IMR-90 (cell line): ENCODE results near the gene C3AR1. TPM values are rescaled to one million over a fixed set of nuclear protein-coding genes. Genes with fewer than 3 reads are reported as not detected.

Source experiments
- ATAC-seq: fragments of 200-7000 bp; cut with Tn5 transposase; 2 replicates; pipeline ENCODE4 v1.9.1; 2020; ENCODE audit warnings: low read depth, mild to moderate bottlenecking, moderate library complexity
- BruUV-seq: library from RNA; stranded (reverse); fragments of 400-500 nt; replicated peaks from 2 replicates; lab custom pipeline; 2021; lab: Mats Ljungman, UMichigan
- CTCF ChIA-PET: fragments of 300-600 bp; formaldehyde crosslinking; extraction: SDS; loops from one replicate; lab custom pipeline; 2021; ENCODE audit warnings: antibody characterized with exemption; lab: Yijun Ruan, JAX
- POLR2A ChIA-PET: fragments of 300-600 bp; sonication (Branson Sonifier 250); formaldehyde crosslinking; loops from one replicate; lab custom pipeline; 2022; ENCODE audit warnings: antibody characterized with exemption; ENCODE audit not compliant: unreplicated experiment; lab: Charles Lee
- DNase-seq: peaks from one replicate; pipeline ENCODE4 v3.0.0; 2013
- H2AFZ ChIP-seq: replicated peaks from 2 replicates; pipeline ENCODE3; 2013; ENCODE audit warnings: low read length, mild to moderate bottlenecking; ENCODE audit not compliant: poor library complexity
- H2AK5ac ChIP-seq: 2 replicates; pipeline ENCODE4 v1.6.1; 2013; ENCODE audit warnings: low read depth, low read length, inconsistent platforms
- H2AK9ac ChIP-seq: replicated peaks from 2 replicates; pipeline ENCODE3; 2013; ENCODE audit warnings: mild to moderate bottlenecking, low read depth, low read length, moderate library complexity; ENCODE audit not compliant: poor library complexity
- H2BK120ac ChIP-seq: 2 replicates; pipeline ENCODE4 v1.6.1; 2013; ENCODE audit warnings: low read depth, low read length, inconsistent platforms
- H2BK15ac ChIP-seq: 3 replicates; pipeline ENCODE4 v1.6.1; 2013; ENCODE audit warnings: low read depth, low read length, inconsistent platforms
- H2BK20ac ChIP-seq: 2 replicates; pipeline ENCODE4 v1.6.1; 2013; ENCODE audit warnings: low read depth, mild to moderate bottlenecking, inconsistent platforms, low read length, moderate library complexity
- H2BK5ac ChIP-seq: 2 replicates; pipeline ENCODE4 v1.6.1; 2013; ENCODE audit warnings: mild to moderate bottlenecking, low read depth, low read length, inconsistent platforms; ENCODE audit not compliant: poor library complexity, severe bottlenecking
- H3K14ac ChIP-seq: replicated peaks from 2 replicates; pipeline ENCODE4 v1.6.1; 2013; ENCODE audit warnings: low read depth, low read length, inconsistent platforms
- H3K18ac ChIP-seq: 2 replicates; pipeline ENCODE4 v1.6.1; 2013; ENCODE audit warnings: low read depth, low read length, control low read depth
- H3K23ac ChIP-seq: 2 replicates; pipeline ENCODE4 v1.6.1; 2013; ENCODE audit warnings: low read depth, low read length, inconsistent platforms
- H3K27ac ChIP-seq: 2 replicates; pipeline ENCODE4 v1.5.1; 2013; ENCODE audit warnings: mild to moderate bottlenecking, control low read depth, low read length; ENCODE audit not compliant: insufficient read depth
- H3K27me3 ChIP-seq: 2 replicates; pipeline ENCODE4 v1.6.1; 2013; ENCODE audit warnings: low read length; ENCODE audit not compliant: control insufficient read depth, insufficient read depth
- H3K36me3 ChIP-seq: 2 replicates; pipeline ENCODE4 v1.6.1; 2013; ENCODE audit warnings: low read length, mixed read lengths; ENCODE audit not compliant: control insufficient read depth, insufficient read depth
- H3K4ac ChIP-seq: 2 replicates; pipeline ENCODE4 v1.6.1; 2013; ENCODE audit warnings: low read depth, low read length, inconsistent platforms
- H3K4me1 ChIP-seq: 2 replicates; pipeline ENCODE4 v1.6.1; 2013; ENCODE audit warnings: low read length, mixed read lengths; ENCODE audit not compliant: control insufficient read depth, insufficient read depth
- H3K4me2 ChIP-seq: 2 replicates; pipeline ENCODE4 v1.6.1; 2013; ENCODE audit warnings: low read depth, mild to moderate bottlenecking, control low read depth, low read length, moderate library complexity
- H3K4me3 ChIP-seq: 2 replicates; pipeline ENCODE4 v1.5.1; 2013; ENCODE audit warnings: low read depth, mild to moderate bottlenecking, control low read depth, low read length, moderate library complexity; ENCODE audit not compliant: insufficient read depth
- H3K56ac ChIP-seq: 2 replicates; pipeline ENCODE4 v1.6.1; 2013; ENCODE audit warnings: low read length, inconsistent platforms; ENCODE audit not compliant: insufficient read depth; ENCODE audit errors: extremely low read depth
- H3K79me1 ChIP-seq, 2 experiments: 2 replicates each; pipeline ENCODE4 v1.6.1; 2013; ENCODE audit warnings: low read length in 2 of 2, inconsistent platforms in 1 of 2, low read depth in 1 of 2
- H3K9ac ChIP-seq: 2 replicates; pipeline ENCODE4 v1.6.1; 2013; ENCODE audit warnings: low read depth, low read length, control low read depth
- H3K9me1 ChIP-seq: 2 replicates; pipeline ENCODE4 v1.6.1; 2013; ENCODE audit warnings: low read length, inconsistent platforms; ENCODE audit not compliant: insufficient read depth
- H3K9me3 ChIP-seq: 2 replicates; pipeline ENCODE4 v1.6.1; 2013; ENCODE audit warnings: low read length; ENCODE audit not compliant: control insufficient read depth, insufficient read depth
- H4K20me1 ChIP-seq: 2 replicates; pipeline ENCODE4 v1.6.1; 2013; ENCODE audit warnings: low read length, inconsistent platforms; ENCODE audit not compliant: insufficient read depth
- H4K5ac ChIP-seq: 2 replicates; pipeline ENCODE4 v1.6.1; 2013; ENCODE audit warnings: mild to moderate bottlenecking, low read depth, low read length, control low read depth
- H4K8ac ChIP-seq, 2 experiments: 2 replicates each; pipeline ENCODE4 v1.6.1; 2013; ENCODE audit warnings: low read depth in 2 of 2, low read length in 2 of 2, control low read depth in 1 of 2, inconsistent platforms in 1 of 2
- H4K91ac ChIP-seq: 2 replicates; pipeline ENCODE4 v1.6.1; 2013; ENCODE audit warnings: low read depth, low read length, inconsistent platforms; ENCODE audit not compliant: insufficient read depth
- ELK1 ChIP-seq: fragments of 150-350 bp; IDR thresholded peaks from 2 replicates; pipeline ENCODE4 v1.6.1; 2016; ENCODE audit warnings: low read depth, mild to moderate bottlenecking, low read length, moderate library complexity, borderline replicate concordance
- RFX5 ChIP-seq: IDR thresholded peaks from 2 replicates; pipeline ENCODE4 v1.8.0; 2012; ENCODE audit warnings: low read depth, mild to moderate bottlenecking, low read length, moderate library complexity
- WGBS, 2 experiments: methylation state at CpG; one replicate each; pipeline versions ENCODE4 v1.1.5 to v1.1.7; 2013; ENCODE audit warnings: missing lambda C conversion rate in 2 of 2; ENCODE audit not compliant: insufficient read length in 1 of 2; ENCODE audit errors: extremely low coverage in 2 of 2; 5-methylcytosine and 5-hydroxymethylcytosine counted together
- dilution Hi-C: fragments of 300-500 bp; cut with HindIII; formaldehyde crosslinking; loops from one replicate; pipeline ENCODE4 v1.14.3; 2018; ENCODE audit warnings: low sequenced_read_pairs; ENCODE audit not compliant: unreplicated experiment
- in situ Hi-C: fragments of 300-500 bp; cut with MboI; formaldehyde crosslinking; loops from 3 replicates; pipeline ENCODE4 v1.14.3; 2019; ENCODE audit warnings: low sequenced_read_pairs, inconsistent platforms, mixed read lengths
- intact Hi-C: fragments of 100-400 bp; cut with micrococcal nuclease; formaldehyde crosslinking; loops from 2 replicates; pipeline ENCODE4 v1.10.0; 2022
- polyA plus RNA-seq, 3 experiments: library from polyadenylated mRNA; depleted of rRNA; stranded (reverse); fragments of >200 nt; gene quantifications; 2 replicates each; pipeline ENCODE4 v1.2.3, GENCODE V29; 2012; ENCODE audit warnings: low replicate concordance in 1 of 3
- total RNA-seq: library from RNA; depleted of rRNA; stranded (reverse); fragments of >200 nt; gene quantifications from 2 replicates; pipeline ENCODE4 v1.2.3, GENCODE V29; 2012

The C3AR1 gene
- total and polyA plus RNA-seq, 2 of the 4 experiments (the other 2 are of a cell fraction) = 0.31 to 0.36 TPM

- H3K56ac ChIP-seq = no peak overlapping the region
- in situ Hi-C loops = no loop called here
- H4K91ac ChIP-seq = no peak overlapping the region
- DNase-seq = no peak
- no peaks in the 10 kb centered on the region for H3K79me1 ChIP-seq
- no peak overlapping the region for H2AK9ac ChIP-seq
- H3K27me3 ChIP-seq = peaks cover 10% of the 10 kb centered on the region
- H3K36me3 ChIP-seq = no peaks in the 10 kb centered on the region
- H3K9me3 ChIP-seq = no peaks in the 10 kb centered on the region
- H3K14ac ChIP-seq = no peak overlapping the region
- no peak overlapping the region for H2AFZ ChIP-seq
- no peak overlapping the region for H3K27ac ChIP-seq
- ChIA-PET CTCF (interaction anchor here (0.6 kb wide), 1 partner anchor 62 kb away, joined by 3 read pairs; no protein-coding TSS in a partner anchor), POLR2A (no interaction called here)
- no CpG with 5 or more reads among the region's 7 CpGs for WGBS, 2 experiments
- intact Hi-C loops = no loop called here
- no peak overlapping the region for H3K4me2 ChIP-seq
- H3K9ac ChIP-seq = no peak overlapping the region
- H3K18ac ChIP-seq = no peak overlapping the region
- TF ChIP-seq ELK1 (no peak), RFX5 (no peak)
- H4K20me1 ChIP-seq = no peaks in the 10 kb centered on the region
- H2BK120ac ChIP-seq = no peak overlapping the region
- H3K4me3 ChIP-seq = no peak overlapping the region
- H2BK15ac ChIP-seq = no peak overlapping the region
- no peak overlapping the region for H2BK5ac ChIP-seq
- no peak overlapping the region for H3K23ac ChIP-seq
- dilution Hi-C loops = no loop called here
- no TSS peak for BruUV-seq
- no peak overlapping the region for H2BK20ac ChIP-seq
- no peaks in the 10 kb centered on the region for H3K9me1 ChIP-seq
- no peaks in the 10 kb centered on the region for H3K4me1 ChIP-seq
- no peak overlapping the region for H2AK5ac ChIP-seq
- no peak overlapping the region for H3K4ac ChIP-seq
- no peak for ATAC-seq
- H4K8ac ChIP-seq = no peak overlapping the region
- no peak overlapping the region for H4K5ac ChIP-seq
Observed at GRCh38 chr12:8012651-8013309, 53.4 kb downstream of the C3AR1 start.
